ENCODE results near the gene CENPQ.

The CENPQ gene

GRCh38 chr6:49506569-49507111, 43.5 kb downstream of the CENPQ start:
- DNase-seq: no peak

DNA sequence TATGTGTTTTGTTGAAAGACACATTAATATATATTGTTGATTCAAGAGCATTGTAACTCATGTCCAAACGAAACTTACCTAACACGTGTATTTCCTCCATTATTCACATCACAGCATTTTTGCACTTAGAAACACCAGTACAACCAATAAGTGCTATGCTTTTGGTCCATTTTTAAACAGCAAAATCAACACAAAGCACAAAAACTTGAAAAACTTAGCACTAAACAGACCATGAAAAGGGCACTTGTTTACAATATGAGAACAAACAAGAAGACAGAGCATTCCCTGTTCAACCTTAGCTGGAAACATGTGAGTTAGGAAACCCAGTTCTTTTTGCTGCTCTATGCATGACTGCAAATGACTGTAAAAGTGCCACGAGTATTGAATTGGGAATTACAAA, 46.2 kb downstream of the CENPQ start:
- no peak for DNase-seq

- DNase-seq: peak; percentile 51
Observed at GRCh38 chr6:49513153-49513989, 50.2 kb downstream of the CENPQ start.

DNA sequence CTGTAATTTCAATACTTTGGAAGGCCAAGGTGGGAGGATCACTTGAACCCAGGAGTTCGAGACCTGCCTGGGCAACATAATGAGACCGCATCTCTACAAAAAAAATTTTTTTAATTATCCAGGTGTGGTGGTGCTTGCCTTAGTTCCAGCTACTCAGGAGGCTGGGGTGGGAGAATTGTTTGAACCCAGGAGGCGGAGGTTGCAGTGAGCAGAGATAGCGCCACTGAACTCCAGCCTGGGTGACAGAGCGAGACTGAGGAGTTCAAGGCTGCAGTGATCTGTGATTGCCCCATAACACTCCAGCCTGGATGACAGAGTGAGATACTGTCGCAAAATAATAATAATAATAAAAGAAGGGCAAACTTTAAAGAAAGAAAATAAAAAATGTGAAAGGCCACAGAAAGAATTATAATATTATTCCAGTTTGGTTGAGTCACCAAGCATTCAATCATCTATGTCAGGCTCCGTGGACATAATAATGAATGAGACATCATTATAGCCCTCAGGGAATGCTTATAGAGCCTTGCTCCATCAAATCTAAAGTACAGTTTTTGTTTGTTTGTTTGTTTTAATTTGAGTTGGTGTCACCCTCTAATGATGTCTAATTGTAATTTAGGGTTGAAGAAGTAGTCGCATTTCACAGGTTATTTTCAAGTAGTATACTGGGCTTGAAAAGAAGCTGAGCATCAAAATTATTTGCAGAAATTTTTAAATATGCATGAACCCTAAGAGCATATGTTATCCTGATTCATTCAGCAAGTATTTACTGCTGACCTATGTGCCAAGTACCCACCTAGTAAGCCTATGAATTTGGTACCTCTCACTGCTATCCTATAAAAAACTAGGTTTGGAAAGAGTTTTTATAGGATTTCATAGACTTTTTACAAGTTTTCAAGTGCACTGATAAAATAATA, 51.7 kb downstream of the CENPQ start:
- DNase-seq: peak; percentile 18

DNA sequence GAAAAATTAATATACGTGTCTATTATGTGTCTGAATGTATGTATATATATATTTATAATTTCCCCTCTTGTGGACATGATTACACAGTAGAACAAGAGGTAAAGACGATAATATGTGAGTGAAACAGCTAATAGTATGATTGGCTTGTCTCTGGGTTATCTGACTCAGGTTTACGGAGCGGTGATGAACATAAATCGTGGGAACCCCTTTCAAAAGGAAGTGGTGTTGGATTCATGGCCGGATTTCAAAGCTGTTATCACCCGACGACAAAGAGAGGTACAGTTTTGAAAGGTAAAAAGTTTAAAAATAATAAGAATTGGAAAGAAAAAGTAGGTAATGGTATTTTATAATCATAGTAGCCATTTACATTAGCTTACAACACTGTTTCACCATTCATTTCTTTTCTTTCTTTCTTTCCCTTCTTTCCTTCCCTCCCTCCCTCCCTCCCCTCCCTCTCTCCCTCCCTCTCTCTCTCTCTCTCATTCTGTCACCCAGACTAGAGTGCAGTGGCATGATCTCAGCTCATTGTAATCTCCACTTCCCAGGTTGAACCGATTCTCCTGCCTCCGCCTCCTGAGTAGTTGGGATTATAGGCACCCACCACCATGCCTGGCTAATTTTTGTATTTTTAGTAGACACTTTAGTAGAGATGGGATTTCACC, 52.4 kb downstream of the CENPQ start:
- DNase-seq: no peak

GRCh38 chr6:49516147-49516505, 53.0 kb downstream of the CENPQ start:
- no peak for DNase-seq

- DNase-seq: no peak
Observed at GRCh38 chr6:49517919-49518318, 54.7 kb downstream of the CENPQ start.

- DNase-seq: no peak
Observed at GRCh38 chr6:49519660-49520059, 56.5 kb downstream of the CENPQ start.

DNA sequence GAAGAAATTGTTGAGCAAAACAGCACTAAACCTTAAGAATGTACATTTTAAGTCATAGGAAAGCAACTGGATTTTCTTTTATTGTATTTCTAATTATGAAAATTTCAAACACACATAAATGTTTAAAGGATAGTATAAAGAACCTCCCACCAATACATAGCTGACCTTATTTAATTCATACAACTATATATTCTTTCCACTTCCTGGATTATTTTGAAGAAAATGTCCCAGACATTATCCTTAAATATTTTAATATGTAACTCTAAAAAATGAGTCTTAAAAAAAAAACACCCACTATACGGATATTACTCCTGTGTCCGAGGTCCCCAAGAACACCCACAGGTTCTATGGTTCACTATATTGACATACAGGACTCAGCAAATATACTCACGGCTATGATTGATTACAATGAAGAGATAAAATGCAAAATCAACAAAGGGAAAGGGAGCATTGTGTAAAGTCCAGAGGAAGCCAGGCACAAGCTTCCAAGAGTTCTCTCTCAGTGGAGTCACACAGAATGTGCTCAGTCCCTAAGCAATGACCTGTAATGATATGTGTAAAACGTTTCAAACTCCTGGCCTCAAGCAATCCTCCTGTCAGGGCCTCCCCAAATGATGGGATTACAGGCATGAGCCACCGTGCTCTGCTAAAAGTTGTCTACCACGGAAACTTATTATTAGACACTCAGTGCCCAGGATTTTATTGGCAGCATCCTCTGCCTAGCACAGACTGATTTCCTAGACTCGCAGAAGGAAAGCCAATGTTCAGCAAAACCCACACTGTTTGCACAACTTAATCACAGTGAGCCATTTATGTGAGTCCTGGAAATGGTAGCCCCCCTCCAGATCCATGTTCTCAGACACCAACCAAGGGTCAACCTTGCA, 59.8 kb downstream of the CENPQ start:
- no peak for DNase-seq

- no peak for DNase-seq
Observed at GRCh38 chr6:49523901-49524300, 60.7 kb downstream of the CENPQ start.

- no peak for DNase-seq
Observed at GRCh38 chr6:49524541-49524940, 61.4 kb downstream of the CENPQ start.

DNA sequence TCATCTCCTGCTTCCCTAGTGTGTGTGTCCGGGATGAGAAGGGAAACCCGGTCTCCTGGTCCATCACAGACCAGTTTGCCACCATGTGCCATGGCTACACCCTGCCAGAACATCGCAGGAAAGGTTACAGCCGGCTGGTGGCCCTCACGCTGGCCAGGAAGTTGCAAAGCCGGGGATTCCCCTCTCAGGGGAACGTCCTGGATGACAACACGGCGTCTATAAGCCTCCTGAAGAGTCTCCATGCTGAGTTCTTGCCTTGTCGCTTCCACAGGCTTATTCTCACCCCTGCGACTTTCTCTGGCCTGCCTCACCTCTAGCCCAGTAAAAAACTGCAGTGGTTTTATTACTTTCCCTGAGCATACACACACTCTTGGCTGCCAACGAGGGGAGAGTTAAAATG, 63.4 kb downstream of the CENPQ start:
- DNase-seq: no peak

- no peak for DNase-seq
Observed at GRCh38 chr6:49527320-49527719, 64.2 kb downstream of the CENPQ start.

DNA sequence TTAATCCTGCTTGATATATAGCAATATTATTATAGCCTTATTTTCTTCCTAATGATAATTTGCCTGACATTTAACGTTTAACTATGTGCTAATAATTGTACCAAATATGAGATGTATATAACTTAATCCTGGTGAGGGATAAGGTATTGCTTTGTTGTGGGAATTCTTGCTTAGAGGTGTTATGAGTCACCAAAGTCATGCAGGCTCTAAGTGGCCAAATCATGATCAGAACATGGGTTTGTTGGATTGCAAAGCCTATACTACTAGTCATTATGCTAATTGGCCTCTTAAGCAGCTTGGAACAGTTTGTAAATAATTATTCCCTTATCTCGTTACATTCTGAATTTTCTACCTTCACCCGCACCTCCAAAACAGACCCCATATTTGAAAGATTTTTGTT, 65.4 kb downstream of the CENPQ start:
- DNase-seq: no peak

DNA sequence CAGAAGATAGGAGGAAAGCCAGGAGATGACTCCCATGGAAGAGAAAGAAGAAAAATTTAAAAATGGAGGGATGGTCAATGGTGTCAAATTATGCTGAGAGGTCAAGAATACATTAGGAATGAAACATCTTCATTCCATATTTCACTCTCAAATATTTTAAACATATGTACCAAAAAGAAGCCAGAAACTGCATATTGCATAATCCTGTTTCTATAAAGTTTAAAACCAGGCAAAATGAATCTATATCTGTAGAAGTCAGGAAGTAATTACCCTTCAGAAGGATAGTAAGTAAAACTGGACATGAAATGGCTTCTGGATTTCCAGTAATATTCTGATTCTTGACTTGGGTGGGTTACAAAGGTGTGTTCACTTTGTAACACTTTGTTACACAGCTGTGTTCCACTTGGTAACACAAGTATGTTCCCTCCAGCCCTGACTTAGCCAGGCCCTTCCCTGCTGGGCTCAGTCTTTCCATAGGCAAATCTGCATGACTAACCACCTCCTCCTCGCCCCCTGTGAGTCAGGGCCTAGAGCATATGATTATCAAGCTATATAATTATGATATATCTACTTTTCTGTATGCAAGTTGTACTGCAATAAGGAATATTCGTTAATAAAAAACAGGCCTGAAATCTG, 67.1 kb downstream of the CENPQ start:
- no peak for DNase-seq

DNA sequence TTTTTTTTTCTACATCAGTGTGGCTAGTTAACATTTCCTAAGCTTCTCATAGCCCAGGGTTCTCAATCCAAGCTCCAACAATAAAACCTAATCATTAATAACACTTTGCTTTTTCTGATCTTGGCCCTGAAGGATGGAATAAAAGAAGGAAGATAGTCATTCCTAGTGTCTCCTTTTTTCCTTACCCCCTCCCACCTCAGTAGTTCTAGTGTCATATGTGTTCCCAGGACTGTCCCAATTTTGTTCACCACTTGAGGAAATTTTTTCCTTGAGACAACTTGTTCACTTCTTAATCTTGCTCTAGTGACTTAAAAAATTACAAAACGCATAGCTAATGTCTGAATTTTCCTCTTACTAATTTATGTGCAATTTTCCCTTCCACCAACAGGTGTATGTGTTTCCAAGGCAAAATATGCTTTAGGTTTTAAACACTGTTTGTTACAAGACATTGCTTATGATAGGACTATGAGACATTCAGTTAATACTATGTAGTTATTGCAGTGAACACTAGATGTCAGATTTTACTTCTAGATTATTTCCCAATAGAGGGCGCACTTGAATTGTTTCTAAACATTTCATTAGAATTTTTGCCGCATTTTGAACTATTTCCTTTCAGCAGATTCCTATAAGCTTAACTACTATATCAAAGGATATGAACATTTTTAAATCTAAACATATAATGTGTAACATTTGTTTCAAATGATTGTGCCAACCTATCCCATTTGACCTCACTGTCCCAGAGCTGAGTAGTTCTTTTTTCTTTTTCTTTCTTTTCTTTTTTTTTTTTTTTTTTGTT, 68.8 kb downstream of the CENPQ start:
- peak; percentile 67 for DNase-seq

DNA sequence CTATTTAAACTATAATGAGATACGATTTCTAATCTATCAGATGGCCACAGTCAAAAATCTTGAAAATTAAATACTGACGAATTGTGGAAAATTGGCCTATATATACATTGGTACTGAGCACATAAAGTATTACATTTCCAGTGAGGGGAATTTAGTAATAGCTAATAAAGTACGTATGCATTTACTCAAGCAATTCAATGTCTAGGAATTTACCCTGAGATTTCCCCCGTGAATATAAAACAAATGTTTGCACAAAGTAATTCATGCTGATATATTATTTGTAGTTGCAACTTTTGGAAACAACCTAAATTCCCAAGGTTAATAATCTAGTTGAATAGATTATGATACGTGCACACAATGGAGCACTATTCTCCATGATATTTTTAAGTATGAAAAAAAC, 72.6 kb downstream of the CENPQ start:
- DNase-seq: no peak

DNA sequence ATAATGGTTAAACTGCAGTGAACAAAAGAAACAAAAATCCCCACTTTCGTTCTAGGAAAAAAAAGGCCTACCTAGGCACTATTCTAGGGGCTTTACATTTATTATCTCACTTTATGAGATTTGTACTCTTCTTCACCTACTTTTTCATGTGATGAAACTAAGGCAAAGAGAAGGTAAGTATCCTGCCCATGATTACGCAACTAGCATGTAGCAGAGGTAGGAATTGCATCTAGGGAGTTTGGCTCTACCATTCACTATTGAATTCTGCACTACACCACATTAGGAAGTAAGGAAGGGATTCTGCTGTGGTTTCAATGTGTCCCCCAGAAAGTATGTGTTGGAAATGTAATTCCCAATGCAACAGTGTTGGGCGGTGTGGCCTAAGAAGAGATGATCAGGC, 75.9 kb downstream of the CENPQ start:
- no peak for DNase-seq

GRCh38 chr6:49540614-49541013, 77.4 kb downstream of the CENPQ start:
- no peak for DNase-seq

DNA sequence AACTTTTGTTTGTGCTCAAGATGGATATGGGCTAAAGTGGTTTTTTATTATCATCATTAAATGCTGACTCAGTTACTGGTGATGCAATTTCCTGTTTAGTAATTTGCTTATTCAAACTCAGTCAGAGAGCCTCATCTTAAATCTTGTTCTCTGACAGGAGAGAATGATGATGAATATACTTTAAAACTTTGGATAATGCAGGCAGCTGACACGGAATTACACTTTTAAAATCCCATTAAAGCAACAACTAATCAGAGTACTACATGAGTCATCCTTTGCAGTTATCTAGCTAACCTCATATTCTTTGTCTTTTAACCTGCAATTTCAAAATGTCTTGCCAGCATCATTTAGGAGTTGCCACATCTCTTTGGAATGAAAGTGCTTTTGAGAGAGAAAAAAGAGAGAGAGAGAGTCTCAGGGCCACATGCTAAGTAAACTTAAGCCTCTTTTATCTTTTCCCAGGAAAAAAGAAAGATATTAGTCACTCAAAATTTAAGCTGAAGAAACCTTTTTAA, 78.1 kb downstream of the CENPQ start:
- peak; percentile 85 for DNase-seq

DNA sequence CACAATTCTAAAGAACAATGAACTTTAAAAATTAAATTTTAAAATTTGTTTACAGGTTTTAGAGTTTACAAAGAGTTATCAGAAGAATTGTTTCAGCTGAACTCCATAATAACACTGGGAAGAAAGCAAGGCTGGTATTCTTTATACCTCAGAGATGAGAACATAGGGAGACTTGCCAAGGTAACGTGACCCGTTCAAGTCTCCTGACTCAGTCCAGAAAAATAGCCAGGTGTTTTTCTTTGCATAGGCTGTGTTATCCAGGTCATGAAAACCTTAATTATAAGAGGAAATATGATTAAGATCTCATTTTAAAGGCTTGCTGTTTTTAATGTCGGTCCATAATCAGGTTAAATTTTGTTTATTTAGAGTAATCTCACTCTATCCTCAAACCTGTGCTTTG, 78.8 kb downstream of the CENPQ start:
- DNase-seq: no peak

Data from EL (cell line).